ENCODE results near the gene PHF19. TPM values are rescaled to one million over a fixed set of nuclear protein-coding genes. Genes with fewer than 3 reads are reported as not detected.

The PHF19 gene
- total RNA-seq, 2 experiments from 2014 or later: 60.3 to 63.0 TPM

DNA sequence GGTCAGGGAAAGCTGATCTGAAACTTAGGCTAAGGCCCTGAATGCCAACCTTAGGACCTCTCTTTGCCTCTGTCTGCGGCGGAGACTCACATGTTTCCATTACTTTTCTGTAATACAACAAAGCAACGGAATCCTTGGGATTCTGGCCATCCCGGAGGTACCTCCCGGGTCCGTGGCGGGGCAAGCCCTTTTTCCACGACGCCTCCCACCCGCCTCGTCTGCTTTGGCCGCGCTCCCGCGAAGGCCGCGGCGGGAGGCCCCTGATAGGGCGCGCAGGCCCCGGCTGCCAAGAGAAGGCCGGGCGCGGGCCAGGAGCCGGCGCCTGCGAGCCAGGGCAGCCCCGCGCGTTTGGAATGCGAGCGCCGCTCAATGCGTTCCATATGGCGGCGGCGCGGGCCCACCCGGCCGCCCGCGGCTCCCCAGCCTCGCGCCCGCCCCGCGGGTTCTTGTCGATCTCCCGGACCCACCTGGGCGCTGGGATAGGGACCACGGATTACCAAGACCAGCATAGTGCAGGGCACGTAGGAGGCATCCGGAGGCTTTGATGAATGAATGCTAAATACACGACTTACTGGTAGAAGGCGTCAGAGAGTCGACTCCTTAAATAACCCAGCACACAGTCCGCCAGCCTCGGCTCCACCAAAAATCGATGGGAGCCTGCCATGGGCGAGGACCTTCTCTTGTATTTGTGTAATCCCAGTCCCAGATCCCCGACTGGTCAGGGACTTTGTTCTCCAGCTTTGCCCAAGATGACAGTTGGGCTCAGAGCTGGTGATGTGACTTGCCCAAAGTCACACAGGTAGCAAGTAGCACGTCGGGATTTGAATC lies 17.5 kb upstream of the PHF19 start:
- Histone ChIP-seq H3K27me3 (ENCODE audit: control insufficient read depth in 1 of 2, insufficient read depth in 2 of 2, low read length in 2 of 2) (no peaks in the 10 kb centered on the region), H3K4me1 (ENCODE audit: insufficient read depth, low read length) (peaks cover 82% of the 10 kb centered on the region), H3K36me3 (ENCODE audit: insufficient read depth, low read length) (no peaks in the 10 kb centered on the region), H3K9me3 (ENCODE audit: control insufficient read depth in 1 of 2, insufficient read depth in 1 of 2, low read length in 2 of 2) (no peaks in the 10 kb centered on the region), H3K4me3 (ENCODE audit: low read length) (no peak overlapping the region), H3K27ac (ENCODE audit: low read depth in 1 of 2, low read length in 2 of 2) (peak overlapping the region in 1 of 2 donors; percentile 86)
- intact Hi-C loops (cut with DNase I, micrococcal nuclease): loop anchor here in 1 of 2 experiments (5.0 kb wide), 1 partner anchor 33 kb away; the partner anchor contains the start of gene TRAF1
- Mint-ChIP-seq H3K27ac (peak overlapping the region; percentile 98), H3K27me3 (no peaks in the 10 kb centered on the region), H3K36me3 (ENCODE audit: low read depth) (peaks cover 8% of the 10 kb centered on the region), H3K9me3 (no peaks in the 10 kb centered on the region), H3K4me3 (no peak overlapping the region), H3K4me1 (ENCODE audit: low read depth) (peaks cover 74% of the 10 kb centered on the region)
- POLR2A ChIA-PET: interaction anchor here (0.6 to 36.2 kb wide), 7 partner anchors 11 to 227 kb away, joined by 3 to 1343 read pairs (median 89); partner anchors contain the start of genes PHF19 and TRAF1
- TF ChIP-seq CTCF (IDR thresholded peaks at IDR 0.05): no peak
- CTCF ChIA-PET: interaction anchor here (1.5 kb wide), 1 partner anchor 41 kb away, joined by 5 read pairs; no protein-coding TSS in a partner anchor
- DNase-seq (no peak), ATAC-seq (ENCODE audit: poor library complexity) (no peak)

- no peaks in the 10 kb centered on the region for H3K9me3 Mint-ChIP-seq
- H3K27ac Mint-ChIP-seq: peak overlapping the region; percentile 98
- DNase-seq: no peak
- no peak overlapping the region for H3K4me3 ChIP-seq (ENCODE audit: low read length)
- H3K9me3 ChIP-seq (ENCODE audit: control insufficient read depth in 1 of 2, insufficient read depth in 1 of 2, low read length in 2 of 2): no peaks in the 10 kb centered on the region
- intact Hi-C loops (cut with DNase I, micrococcal nuclease): loop anchor here in 1 of 2 experiments (2.0 to 5.0 kb wide), 2 partner anchors 17 to 34 kb away; partner anchors contain the start of genes PHF19 and TRAF1
- ChIA-PET POLR2A (interaction anchor here (1.1 to 36.2 kb wide), 7 partner anchors 10 to 228 kb away, joined by 4 to 1343 read pairs (median 89); partner anchors contain the start of genes FBXW2, PHF19 and TRAF1), CTCF (interaction anchor here (2.7 kb wide), 1 partner anchor 25 kb away, joined by 18 read pairs; no protein-coding TSS in a partner anchor)
- no peaks in the 10 kb centered on the region for H3K36me3 ChIP-seq (ENCODE audit: insufficient read depth, low read length)
- peaks cover 8% of the 10 kb centered on the region for H3K36me3 Mint-ChIP-seq (ENCODE audit: low read depth)
- ATAC-seq (ENCODE audit: poor library complexity): no peak
- H3K27me3 ChIP-seq (ENCODE audit: control insufficient read depth in 1 of 2, insufficient read depth in 2 of 2, low read length in 2 of 2): no peaks in the 10 kb centered on the region
- H3K4me1 Mint-ChIP-seq (ENCODE audit: low read depth): peaks cover 80% of the 10 kb centered on the region
- peak overlapping the region; percentile 5 for H3K4me3 Mint-ChIP-seq
- H3K27ac ChIP-seq (ENCODE audit: low read depth in 1 of 2, low read length in 2 of 2): peak overlapping the region; percentile 86 to 88
- TF ChIP-seq CTCF (IDR thresholded peaks at IDR 0.05): no peak
- H3K4me1 ChIP-seq (ENCODE audit: insufficient read depth, low read length): peaks cover 88% of the 10 kb centered on the region
- no peaks in the 10 kb centered on the region for H3K27me3 Mint-ChIP-seq
Observed at GRCh38 chr9:120893611-120894307, 16.8 kb upstream of the PHF19 start.

Data from CD4-positive, alpha-beta T cell (primary cell).